DMS79 (cell line): ENCODE data around the gene BAIAP2L1.

Source experiments
- DNase-seq: peaks from one replicate; lab custom pipeline; 2025; lab: John Stamatoyannopoulos, UW

Gene BAIAP2L1

DNA sequence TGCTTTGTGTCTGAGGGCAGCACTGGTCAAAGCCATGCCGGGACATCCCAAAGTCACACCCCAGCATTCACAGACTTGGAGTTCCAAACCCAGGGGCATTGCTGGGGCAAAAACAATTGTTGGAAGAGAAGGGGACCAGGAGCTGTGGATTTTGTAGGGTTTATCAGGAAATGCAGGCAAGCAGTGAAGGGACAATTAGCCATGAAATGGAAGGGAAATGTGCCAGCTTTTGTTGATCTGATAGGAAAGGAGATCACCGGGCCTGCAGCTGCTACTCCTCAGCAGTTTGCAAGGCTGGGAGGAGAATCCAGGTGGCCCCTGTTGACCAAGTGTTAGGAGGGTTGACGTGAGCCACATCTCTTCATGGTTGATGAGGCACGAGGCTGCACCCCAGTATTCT lies 122.0 kb downstream of the BAIAP2L1 start:
- no peak for DNase-seq

DNA sequence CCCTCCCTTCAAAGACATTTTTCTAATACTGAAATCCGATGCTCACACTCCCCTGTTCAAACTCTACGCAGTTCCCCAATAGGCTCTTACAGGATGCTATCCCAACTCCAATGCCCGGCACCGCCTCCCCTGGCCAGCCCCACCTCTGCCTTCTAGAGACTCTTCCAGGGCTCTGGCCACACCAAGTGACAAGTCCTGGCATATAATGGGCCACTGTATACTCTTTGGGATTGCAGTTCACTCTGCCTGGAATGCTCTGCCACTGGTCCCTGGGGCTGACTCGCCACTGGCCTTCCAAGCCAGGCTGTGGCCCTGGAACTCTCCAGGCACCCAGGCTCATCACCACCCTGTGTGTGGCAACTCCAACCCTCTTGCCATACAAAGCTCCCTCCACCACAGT lies 122.5 kb downstream of the BAIAP2L1 start:
- no peak for DNase-seq

DNA sequence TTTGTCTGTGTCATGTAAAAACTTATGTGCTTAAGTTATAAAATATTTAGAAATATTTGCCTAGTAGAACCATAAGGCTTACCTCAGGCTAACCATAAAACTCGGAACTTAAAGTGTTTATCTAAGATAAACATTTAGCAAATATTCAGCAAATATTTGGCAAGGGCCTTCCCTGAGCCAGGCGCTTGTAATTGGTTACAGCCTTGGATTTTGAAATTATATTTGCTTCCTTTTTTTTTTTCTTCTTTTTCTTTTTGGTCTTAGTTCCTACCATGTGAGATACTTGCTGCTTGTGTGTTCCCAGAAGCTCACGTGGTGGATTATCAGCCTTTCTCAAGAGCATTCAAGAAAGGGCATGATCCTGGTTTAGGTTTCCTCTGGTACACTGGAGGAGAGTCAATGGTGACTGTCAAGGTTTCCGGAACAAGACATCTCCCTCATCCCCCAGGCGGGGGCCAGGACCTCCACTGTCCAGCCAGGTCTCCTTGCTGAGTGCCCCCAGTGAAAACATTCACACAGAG lies 124.6 kb downstream of the BAIAP2L1 start:
- DNase-seq: no peak

DNA sequence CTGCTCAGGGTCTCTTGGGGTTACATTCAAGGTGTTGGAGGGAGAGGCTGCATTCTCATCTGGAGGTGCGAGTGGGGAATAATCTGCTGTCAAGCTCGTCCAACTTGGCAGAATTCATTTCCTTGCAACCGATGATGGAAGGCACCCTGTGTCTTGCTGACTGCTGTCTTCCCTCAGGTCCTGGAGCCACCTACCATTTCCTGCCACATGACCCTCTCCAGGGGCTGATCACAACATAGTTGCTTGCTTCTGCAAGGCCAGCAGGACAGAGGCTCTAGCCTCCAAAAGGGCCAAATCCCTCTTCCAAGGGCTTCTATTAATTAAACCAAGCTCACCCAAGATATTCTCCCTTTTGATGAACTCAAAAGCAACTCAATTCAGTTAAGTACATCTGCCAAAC lies 133.6 kb downstream of the BAIAP2L1 start:
- DNase-seq: no peak

DNA sequence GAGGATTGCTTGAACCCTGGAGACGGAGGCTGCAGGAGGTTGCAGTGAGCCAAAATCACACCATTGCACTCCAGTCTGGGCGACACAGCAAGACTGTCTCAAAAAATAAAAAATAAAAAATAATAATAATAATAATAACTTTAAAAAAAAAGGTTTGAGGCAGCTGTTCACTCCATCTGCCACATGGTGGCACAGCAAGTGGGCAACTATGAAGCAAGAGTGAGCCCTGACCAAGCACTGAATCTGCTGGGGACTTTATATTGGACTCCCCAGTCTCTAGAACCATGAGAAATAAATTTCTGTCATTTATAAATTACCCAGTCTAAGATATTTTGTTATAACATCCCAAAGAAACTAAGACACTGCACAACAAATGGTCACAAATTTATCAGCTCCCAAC lies 134.1 kb downstream of the BAIAP2L1 start:
- DNase-seq: no peak

DNA sequence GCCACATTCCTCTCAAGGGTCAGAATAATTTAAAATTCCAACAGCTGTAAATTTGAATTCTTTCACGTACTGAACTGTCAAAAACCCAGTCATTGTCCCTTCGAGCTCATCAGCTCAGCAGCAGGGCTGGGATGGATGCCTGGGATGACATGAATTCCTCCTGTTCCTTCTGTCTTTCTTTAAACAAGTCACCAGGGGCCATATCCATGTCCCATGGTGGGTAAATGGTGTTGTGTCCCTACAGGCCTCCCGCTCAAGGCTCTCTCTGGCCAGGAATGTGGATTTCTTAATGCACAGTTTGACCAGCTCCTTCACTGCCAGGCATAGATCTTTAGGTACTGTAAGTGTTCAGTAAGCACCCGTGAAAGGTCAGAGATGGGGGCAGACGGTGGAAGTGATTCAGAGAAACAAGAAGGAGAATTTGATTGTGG lies 135.0 kb downstream of the BAIAP2L1 start:
- DNase-seq: no peak

DNA sequence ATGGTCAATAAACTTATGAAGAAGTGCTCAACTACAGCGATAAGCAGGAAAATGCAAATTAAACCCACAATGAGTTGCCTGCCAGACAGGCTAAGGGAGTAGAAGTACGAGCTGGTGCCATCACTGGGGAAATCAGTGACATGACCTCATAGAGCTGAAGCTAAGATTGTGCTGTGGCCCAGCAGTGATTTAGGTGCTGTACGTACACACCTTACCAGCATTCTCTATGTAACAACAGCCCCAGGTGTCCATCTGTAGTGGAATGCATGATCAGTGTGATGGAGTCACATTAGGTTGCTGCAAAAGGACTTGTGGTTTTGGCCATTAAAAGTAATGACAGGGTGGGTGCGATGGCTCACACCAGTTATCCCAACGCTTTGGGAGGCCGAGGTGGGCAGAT lies 143.2 kb downstream of the BAIAP2L1 start:
- DNase-seq: no peak

DNA sequence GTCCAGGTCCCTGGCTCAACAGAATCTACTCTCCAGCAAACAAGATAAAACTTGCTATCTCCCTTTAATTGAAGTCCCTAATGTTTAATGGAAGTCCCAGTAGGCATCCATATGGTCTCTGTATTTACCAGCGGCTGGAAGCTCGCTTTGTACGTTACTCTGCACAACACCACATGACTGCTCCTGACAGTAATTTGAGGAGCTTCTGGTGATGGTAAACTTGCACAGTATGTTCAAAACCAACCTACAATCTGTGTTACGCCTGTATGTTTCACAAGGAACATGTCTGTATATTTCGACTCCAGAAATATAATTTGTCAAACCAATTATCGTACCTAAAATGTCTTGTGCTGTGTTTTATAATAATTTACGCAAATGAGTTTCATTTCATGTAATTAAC lies 144.5 kb downstream of the BAIAP2L1 start:
- no peak for DNase-seq

DNA sequence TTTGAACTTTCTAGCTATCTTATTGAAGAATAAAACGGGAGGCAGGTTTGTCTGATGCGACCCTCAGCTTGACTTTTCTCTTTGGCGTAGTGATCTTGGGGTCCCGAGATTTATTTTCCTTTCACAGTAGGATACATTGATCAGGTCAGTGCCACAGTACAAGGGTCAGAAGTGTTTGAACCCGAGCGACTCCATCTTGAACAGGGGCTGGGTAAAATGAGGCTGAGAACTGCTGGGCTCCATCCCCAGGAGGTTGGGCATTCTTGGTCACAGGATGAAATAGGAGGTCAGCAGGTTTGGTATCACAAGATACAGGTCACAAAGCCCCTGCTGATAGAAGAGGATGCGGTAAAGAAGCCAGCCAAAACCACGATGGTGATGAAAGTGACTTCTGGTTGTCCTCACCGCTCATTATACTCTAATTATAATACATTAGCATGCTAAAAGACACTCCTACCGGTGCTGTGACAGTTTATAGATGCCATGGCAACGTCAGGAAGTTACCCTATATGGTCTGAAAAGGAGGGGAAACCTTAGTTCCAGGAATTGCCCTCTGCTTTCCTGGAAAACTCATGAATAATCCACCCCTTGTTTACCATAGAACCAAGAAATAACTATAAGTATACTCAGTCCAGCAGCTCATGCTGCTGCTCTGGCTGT lies 145.8 kb downstream of the BAIAP2L1 start:
- no peak for DNase-seq

DNA sequence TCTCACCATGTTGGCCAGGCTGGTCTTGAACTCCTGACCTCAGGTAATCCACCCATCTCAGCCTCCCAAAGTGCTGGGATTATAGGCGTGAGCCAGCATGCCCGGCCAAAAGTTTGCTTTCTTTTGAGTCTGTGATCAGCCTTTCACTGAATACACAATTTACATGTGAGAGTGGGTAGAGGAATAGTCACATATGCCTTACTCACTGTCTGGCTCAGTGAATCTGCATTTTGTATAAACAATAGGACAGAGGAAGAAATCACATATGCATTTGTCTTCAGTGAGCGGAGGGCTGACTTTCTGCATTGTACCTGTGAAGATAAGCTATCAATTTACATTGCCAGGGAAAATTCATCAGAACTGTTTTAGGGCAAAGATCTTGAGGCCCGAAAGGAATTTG lies 146.4 kb downstream of the BAIAP2L1 start:
- no peak for DNase-seq

DNA sequence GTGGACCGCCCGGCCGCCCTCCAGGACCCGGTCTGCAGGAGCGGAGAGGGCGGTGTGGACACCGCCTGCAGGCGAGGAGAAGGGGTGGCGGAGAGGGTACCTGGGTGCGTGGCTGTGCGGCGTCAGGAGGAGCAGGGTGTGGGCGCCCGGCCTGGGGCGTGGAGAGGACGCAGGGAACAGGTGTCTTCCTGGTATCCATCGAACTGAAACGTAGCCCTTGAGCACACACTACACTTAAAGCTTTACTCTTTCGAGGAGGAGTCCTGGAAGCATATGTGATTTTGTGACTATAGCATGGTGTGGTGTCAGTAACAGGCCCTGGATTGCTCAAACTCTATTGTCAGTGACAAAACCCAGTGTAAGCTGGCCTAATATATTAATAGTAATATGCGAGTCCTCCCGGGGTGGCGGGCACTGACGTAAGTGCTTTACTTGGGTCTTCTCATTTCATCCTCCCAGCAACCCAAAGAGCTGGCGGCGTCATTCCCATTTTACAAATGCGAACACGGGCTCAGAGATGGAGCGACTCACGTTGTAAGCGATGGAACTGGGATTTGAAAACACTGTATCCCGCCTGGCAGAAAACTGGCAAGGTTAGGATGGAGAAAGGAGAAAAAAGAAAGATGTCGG lies 148.3 kb downstream of the BAIAP2L1 start:
- no peak for DNase-seq

DNA sequence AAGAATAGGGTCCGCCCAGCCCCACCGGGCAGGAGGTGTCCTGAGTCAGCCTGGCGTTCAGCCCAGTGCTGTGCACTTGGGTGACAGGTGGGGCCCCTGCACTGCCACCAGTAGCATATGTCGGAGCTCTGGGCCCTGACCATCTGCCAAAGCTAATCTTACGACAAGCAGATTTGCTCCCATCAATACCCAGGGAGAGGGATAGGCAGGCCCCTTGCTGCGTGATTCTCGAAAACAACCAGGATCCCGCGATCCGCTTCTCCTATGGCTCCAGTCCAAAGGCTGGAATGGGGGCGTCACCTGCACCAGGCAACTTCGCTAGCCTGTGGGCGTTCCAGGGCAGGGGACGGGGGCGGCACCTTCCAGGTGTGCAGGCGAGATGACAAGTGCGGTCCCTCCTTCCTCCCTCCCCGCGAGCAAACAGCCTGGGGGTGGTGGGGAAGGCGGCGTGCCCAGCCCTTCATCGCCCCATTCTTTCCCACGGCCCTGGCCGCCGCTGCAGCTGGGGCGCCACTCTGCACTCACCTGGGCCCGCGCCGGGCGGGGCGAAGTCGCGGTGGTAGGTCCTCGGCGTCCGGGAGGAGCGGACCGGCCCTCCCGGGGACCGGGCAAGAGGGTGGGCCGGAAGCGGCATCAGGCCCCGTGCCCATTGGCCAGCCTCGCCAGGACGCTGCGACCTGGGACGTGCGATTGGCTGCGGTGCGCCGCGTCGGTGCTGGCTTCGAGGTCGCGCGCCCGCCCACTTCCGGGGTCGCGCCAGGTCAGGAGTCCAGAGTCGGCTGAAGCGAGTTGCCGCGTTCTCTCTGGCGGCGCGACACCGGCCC lies 149.1 kb downstream of the BAIAP2L1 start, which contains the start of gene TECPR1:
TECPR1 (minus strand) TSS at position 632 of the 824 bp plus-strand sequence. CDS start 6,086 bp downstream, outside the sequence.
- peak; percentile 79 for DNase-seq

DNA sequence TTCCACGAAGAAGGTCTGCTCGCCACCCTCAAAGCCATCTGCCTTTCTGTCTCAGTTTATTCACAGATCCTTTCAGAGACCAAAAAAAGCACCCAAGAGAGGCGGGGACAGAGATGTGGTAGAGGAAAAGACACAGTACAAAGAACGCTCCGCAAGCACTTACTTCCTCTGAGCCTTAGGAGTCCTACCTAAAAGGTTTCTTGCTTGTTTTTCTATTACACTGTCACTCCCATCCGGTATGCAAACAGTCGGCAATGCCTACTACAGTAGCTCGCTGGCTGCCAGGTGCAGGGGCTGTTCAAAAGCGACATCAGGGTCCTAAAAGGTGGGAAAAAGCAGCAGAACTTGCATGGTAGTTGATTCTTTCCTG lies 149.7 kb downstream of the BAIAP2L1 start:
- DNase-seq: no peak

DNA sequence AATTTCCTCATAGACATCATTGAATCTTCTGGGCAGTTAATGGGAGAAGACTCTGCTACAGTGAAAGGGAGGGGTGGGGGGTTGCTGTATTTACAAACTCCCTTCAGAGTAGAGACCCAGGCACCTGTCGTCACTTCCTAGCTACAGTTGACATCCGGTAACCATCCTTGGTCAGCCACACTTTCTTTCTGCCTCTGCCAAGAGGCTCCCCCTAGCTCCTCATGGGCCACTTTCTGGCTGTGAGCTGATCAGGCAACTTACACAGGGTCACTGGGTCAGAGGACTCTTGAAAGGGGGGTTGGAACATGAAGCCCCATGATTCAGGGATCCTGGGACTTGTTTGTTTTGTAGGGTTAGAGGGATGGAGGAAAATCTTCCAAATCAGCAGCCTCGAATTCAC lies 150.1 kb downstream of the BAIAP2L1 start:
- peak; percentile 15 for DNase-seq

DNA sequence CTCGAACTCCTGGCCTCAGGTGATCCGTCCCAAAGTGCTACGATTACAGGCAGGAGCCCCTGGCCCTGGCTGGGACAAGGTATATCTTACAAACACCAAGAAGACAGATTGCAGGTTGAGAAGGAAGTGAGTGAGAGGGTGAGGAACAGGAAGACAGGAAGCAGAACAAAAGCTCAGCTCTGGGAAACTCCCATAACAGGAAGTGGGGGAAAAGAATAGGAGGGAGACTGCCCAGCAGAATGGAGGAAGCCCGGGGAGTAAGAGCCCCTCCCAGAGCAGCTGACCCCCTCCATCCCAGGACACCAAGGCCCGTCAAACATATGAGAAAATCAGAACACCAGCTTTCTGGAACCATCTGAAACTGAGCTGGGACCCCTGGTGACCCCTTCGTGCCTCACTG lies 151.8 kb downstream of the BAIAP2L1 start:
- no peak for DNase-seq

DNA sequence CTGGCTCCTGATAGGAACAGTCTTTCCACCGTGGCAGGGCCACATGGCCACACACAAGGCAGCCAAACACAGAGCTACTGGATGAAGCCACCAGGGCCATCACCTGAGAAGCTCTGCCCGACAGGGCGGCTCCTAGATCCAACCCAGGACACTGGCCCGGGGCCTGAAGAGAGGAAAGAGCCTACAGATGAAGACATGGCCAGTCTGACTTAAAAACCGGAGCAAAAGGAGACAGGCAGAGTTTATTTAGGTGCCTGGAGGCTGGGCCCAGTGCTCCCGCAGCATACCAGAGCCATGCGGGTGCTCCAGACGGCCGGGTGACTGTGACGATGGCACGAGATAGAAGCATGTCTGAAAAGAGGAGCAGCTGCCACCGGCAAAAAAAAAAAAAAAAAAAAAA lies 152.7 kb downstream of the BAIAP2L1 start:
- no peak for DNase-seq

DNA sequence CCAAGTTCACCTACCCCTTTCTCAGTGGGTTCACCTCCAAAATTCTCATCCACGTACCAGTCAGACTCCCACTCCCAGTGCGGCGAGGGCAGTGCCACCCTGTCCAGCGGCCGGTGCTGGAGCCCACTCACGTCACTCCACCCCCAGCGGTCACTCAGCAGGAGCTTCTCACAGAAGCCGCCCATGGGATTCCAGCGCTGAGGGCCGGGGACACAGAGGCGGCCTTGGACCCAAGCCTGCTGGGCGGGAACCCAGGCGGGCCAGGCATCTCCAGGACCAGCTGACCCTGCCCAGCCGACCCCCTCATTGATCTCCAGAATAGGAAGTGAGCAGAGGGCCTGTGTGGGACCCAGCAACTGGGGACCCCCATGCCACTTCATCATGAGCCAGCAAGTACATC lies 156.0 kb downstream of the BAIAP2L1 start:
- no peak for DNase-seq

DNA sequence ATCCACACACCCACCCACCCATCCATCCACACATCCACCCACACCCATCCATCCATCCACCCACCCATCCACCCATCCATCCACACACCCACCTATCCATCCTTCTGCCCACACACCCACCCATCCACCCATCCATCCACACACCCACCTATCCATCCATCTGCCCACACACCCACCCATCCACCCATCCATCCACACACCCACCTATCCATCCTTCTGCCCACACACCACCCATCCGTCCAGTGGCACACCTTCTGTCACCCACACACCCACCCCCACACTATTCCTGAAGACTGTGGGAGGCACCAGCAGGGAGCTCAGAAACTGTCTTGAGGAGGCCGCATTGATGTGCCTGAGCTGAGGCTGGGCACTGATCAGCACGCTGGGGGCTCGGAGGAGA lies 158.0 kb downstream of the BAIAP2L1 start:
- no peak for DNase-seq

DNA sequence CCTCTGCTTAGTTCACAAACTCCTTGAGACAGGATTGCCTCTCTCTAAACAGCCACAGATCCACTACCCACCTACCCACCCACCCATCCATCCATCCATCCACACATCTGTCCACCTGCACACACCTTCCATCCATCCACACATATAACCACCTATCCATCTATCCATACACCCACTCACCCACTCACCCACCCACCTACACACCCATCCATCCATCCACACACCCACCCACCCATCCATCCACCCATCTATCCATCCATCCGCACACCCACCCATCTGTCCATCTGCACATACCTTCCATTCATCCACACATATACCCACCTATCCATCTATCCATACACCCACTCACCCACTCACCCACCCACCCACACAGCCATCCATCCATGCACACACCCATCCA lies 158.5 kb downstream of the BAIAP2L1 start:
- DNase-seq: no peak

DNA sequence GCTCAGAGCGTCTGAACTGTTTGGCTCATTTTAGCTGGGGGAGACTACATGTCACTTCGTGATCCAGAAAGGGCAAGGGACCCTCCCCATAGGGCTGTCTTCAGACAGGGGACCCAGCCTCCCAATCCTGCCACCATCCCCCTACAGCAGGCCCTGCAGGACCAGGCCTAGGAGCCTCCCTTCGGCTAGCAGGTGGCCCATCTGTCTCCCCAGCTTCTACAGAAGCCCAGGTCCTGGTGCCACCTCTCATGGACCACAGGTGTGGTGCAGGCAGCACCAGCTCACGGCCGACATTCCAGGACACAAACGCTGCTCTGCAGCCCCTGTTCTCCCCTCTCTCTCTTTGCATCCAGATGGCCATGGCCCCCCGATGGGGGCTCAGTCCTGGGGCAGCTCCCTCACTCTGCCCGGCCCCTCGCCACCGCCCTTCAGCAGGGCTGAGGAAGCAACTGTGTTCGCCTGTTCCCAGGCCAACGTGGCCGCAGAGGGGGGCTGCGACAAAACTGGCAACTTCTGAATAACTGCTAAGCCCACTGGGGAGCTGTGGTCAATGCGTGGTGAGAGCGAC lies 159.1 kb downstream of the BAIAP2L1 start:
- no peak for DNase-seq
